WTC11 (cell line): ENCODE measurements around the gene CAMKMT. TPM values are rescaled to one million over a fixed set of nuclear protein-coding genes. Genes with fewer than 3 reads are reported as not detected.

Experiments used
- ATAC-seq: fragments of 200-7000 bp; cut with Tn5 transposase; 2 replicates; pipeline ENCODE4 v1.10.0; 2021; ENCODE audit warnings: mild to moderate bottlenecking, moderate library complexity
- CTCF ChIA-PET: fragments of 300-600 bp; sonication (Branson Sonifier 250); formaldehyde crosslinking; loops from one replicate; lab custom pipeline; 2021; ENCODE audit warnings: antibody characterized with exemption; lab: Charles Lee
- POLR2A ChIA-PET: fragments of 350-600 bp; sonication (Branson Sonifier 250); formaldehyde crosslinking; loops from one replicate; lab custom pipeline; 2021; ENCODE audit warnings: antibody characterized with exemption; lab: Charles Lee
- DNase-seq: peaks from one replicate; pipeline ENCODE4 v3.0.0; 2021; ENCODE audit warnings: low spot score
- H3K27ac Mint-ChIP-seq: 2 replicates; pipeline ENCODE4 v1.8.0; 2021; ENCODE audit warnings: mixed read lengths
- H3K27me3 Mint-ChIP-seq: 2 replicates; pipeline ENCODE4 v1.8.0; 2021; ENCODE audit warnings: low read depth, mild to moderate bottlenecking, moderate library complexity, mixed read lengths
- H3K36me3 Mint-ChIP-seq: 2 replicates; pipeline ENCODE4 v1.8.0; 2021; ENCODE audit warnings: mixed read lengths
- H3K4me1 Mint-ChIP-seq: 2 replicates; pipeline ENCODE4 v1.8.0; 2022; ENCODE audit warnings: mixed read lengths
- H3K4me3 Mint-ChIP-seq: 2 replicates; pipeline ENCODE4 v1.8.0; 2021; ENCODE audit warnings: mild to moderate bottlenecking, moderate library complexity, mixed read lengths
- H3K9me3 Mint-ChIP-seq: 2 replicates; pipeline ENCODE4 v1.8.0; 2021; ENCODE audit warnings: mixed read lengths
- ATF1 ChIP-seq: sonication (generic); formaldehyde crosslinking; IDR thresholded peaks from 2 replicates; pipeline ENCODE4 v1.8.1; 2023; ENCODE audit warnings: mild to moderate bottlenecking, moderate library complexity, missing genetic modification reagents
- CDX4 ChIP-seq: fragments of 250-450 bp; sonication (Bioruptor Pico); IDR thresholded peaks from 2 replicates; pipeline ENCODE4 v1.9.0; 2021; ENCODE audit warnings: moderate library complexity, mild to moderate bottlenecking, inconsistent platforms, borderline replicate concordance
- E2F4 ChIP-seq: sonication (generic); formaldehyde crosslinking; IDR thresholded peaks from 2 replicates; pipeline ENCODE4 v1.8.1; 2022; ENCODE audit warnings: low read depth, mild to moderate bottlenecking, moderate library complexity, missing genetic modification reagents, borderline replicate concordance
- FOXK1 ChIP-seq: sonication (generic); formaldehyde crosslinking; IDR thresholded peaks from 2 replicates; pipeline ENCODE4 v1.8.0; 2022; ENCODE audit warnings: mild to moderate bottlenecking, moderate library complexity, missing genetic modification reagents
- GABPB1 ChIP-seq: sonication (generic); formaldehyde crosslinking; IDR thresholded peaks from 2 replicates; pipeline ENCODE4 v1.8.1; 2023; ENCODE audit warnings: mild to moderate bottlenecking, missing genetic modification reagents
- MLX ChIP-seq: sonication (generic); formaldehyde crosslinking; IDR thresholded peaks from 2 replicates; pipeline ENCODE4 v1.8.1; 2023; ENCODE audit warnings: mild to moderate bottlenecking, missing genetic modification reagents, moderate library complexity
- MXD4 ChIP-seq: fragments of 250-450 bp; sonication (Bioruptor Pico); IDR thresholded peaks from 2 replicates; pipeline ENCODE4 v1.8.0; 2021; ENCODE audit warnings: mild to moderate bottlenecking, moderate library complexity, borderline replicate concordance
- NFATC4 ChIP-seq: fragments of 250-450 bp; sonication (Bioruptor Pico); IDR thresholded peaks from 2 replicates; pipeline ENCODE4 v1.9.0; 2021; ENCODE audit warnings: mild to moderate bottlenecking
- NFE2L1 ChIP-seq: sonication (generic); formaldehyde crosslinking; IDR thresholded peaks from 2 replicates; pipeline ENCODE4 v1.8.1; 2023; ENCODE audit warnings: missing genetic modification reagents
- NR3C1 ChIP-seq: sonication (generic); formaldehyde crosslinking; conservative IDR thresholded peaks from 2 replicates; pipeline ENCODE4 v1.8.1; 2023; ENCODE audit warnings: low read depth, mild to moderate bottlenecking, missing genetic modification reagents
- PRDM15 ChIP-seq: sonication (generic); formaldehyde crosslinking; IDR thresholded peaks from 2 replicates; pipeline ENCODE4 v1.8.0; 2022; ENCODE audit warnings: missing genetic modification reagents
- RELA ChIP-seq: sonication (generic); formaldehyde crosslinking; IDR thresholded peaks from 2 replicates; pipeline ENCODE4 v1.8.1; 2022; ENCODE audit warnings: missing genetic modification reagents, mild to moderate bottlenecking, borderline replicate concordance
- SMAD3 ChIP-seq: sonication (generic); formaldehyde crosslinking; IDR thresholded peaks from 2 replicates; pipeline ENCODE4 v1.8.0; 2022; ENCODE audit warnings: missing genetic modification reagents, mild to moderate bottlenecking, borderline replicate concordance
- STAT6 ChIP-seq: sonication (generic); formaldehyde crosslinking; conservative IDR thresholded peaks from 2 replicates; pipeline ENCODE4 v1.8.1; 2023; ENCODE audit warnings: mild to moderate bottlenecking, low read depth, missing genetic modification reagents, moderate library complexity
- TEAD4 ChIP-seq: sonication (generic); formaldehyde crosslinking; IDR thresholded peaks from 2 replicates; pipeline ENCODE4 v1.8.0; 2022; ENCODE audit warnings: mild to moderate bottlenecking, missing genetic modification reagents
- USF2 ChIP-seq: sonication (generic); formaldehyde crosslinking; IDR thresholded peaks from 2 replicates; pipeline ENCODE4 v1.8.1; 2023; ENCODE audit warnings: mild to moderate bottlenecking, missing genetic modification reagents, moderate library complexity
- ZBTB21 ChIP-seq: sonication (generic); formaldehyde crosslinking; IDR thresholded peaks from 2 replicates; pipeline ENCODE4 v1.8.1; 2023; ENCODE audit warnings: mild to moderate bottlenecking, missing genetic modification reagents, borderline replicate concordance
- ZNF263 ChIP-seq: sonication (generic); formaldehyde crosslinking; IDR thresholded peaks from 2 replicates; pipeline ENCODE4 v1.8.1; 2022; ENCODE audit warnings: low read depth, mild to moderate bottlenecking, moderate library complexity, missing genetic modification reagents
- total RNA-seq: library from RNA; stranded (reverse); gene quantifications from 3 replicates; pipeline ENCODE4 v1.2.3, GENCODE V29; 2021

CAMKMT gene
- total RNA-seq, 1 experiment from 2014 or later = 20.6 TPM

- Mint-ChIP-seq H3K27me3 (no peaks in the 10 kb centered on the region), H3K4me3 (no peak overlapping the region), H3K4me1 (peaks cover 72% of the 10 kb centered on the region), H3K9me3 (no peaks in the 10 kb centered on the region), H3K27ac (peak overlapping the region; percentile 30; the same call in 1 of the 2 replicates), H3K36me3 (no peaks in the 10 kb centered on the region)
- ATAC-seq (no peak), DNase-seq (no peak)
- ChIA-PET CTCF (interaction anchor here (2.0 kb wide), 1 partner anchor 67 kb away, joined by 12 read pairs; no protein-coding TSS in a partner anchor), POLR2A (no interaction called here)
- TF ChIP-seq SMAD3 (CRISPR knock-in tag) (no peak), FOXK1 (CRISPR knock-in tag) (no peak), NFATC4 (no peak), PRDM15 (no peak), ZBTB21 (CRISPR knock-in tag) (no peak), E2F4 (CRISPR knock-in tag) (no peak), MLX (no peak), ATF1 (CRISPR knock-in tag) (no peak), STAT6 (no peak), CDX4 (no peak), GABPB1 (CRISPR knock-in tag) (no peak), ZNF263 (no peak), USF2 (CRISPR knock-in tag) (no peak), RELA (CRISPR knock-in tag) (no peak), NR3C1 (CRISPR knock-in tag) (no peak), MXD4 (CRISPR knock-in tag) (no peak), TEAD4 (CRISPR knock-in tag) (no peak), NFE2L1 (CRISPR knock-in tag) (no peak)
Measured at GRCh38 chr2:44546459-44547127, 184.8 kb downstream of the CAMKMT start.
